Neutrophil (primary cell): ENCODE measurements around the gene ZNF469.
"Not testable (repeated sequence)": the region's sequence is repeated elsewhere in the genome, so short reads cannot be mapped to it uniquely, and the experiment has no call there.

Experiments used
- H3K27ac ChIP-seq: fragments of 200-600 bp; sonication (generic); 2 replicates; pipeline ENCODE4 v1.5.1; 2016; ENCODE audit warnings: mild to moderate bottlenecking, moderate library complexity
- H3K27me3 ChIP-seq: fragments of 200-600 bp; sonication (generic); 2 replicates; pipeline ENCODE4 v1.6.0; 2016; ENCODE audit warnings: mild to moderate bottlenecking
- H3K36me3 ChIP-seq: fragments of 200-600 bp; sonication (generic); 2 replicates; pipeline ENCODE4 v1.5.1; 2017
- H3K4me1 ChIP-seq, 2 experiments: fragments of 200-600 bp in 1 of 2; sonication (generic) in 1 of 2; 1 replicate in 1 of 2; 2 replicates in 1 of 2; pipeline versions ENCODE4 v1.5.1 to v1.6.1; 2013 to 2016; ENCODE audit warnings: low read depth in 1 of 2, low read length in 1 of 2, mild to moderate bottlenecking in 1 of 2, moderate library complexity in 1 of 2; ENCODE audit not compliant: control insufficient read depth in 1 of 2, insufficient read depth in 1 of 2
- H3K4me3 ChIP-seq, 2 experiments: fragments of 200-600 bp in 1 of 2; sonication (generic) in 1 of 2; 1 replicate in 1 of 2; 2 replicates in 1 of 2; pipeline ENCODE4 v1.5.1; 2013 to 2016; ENCODE audit warnings: low read depth in 1 of 2, low read length in 1 of 2, mild to moderate bottlenecking in 1 of 2, moderate library complexity in 1 of 2
- H3K9me3 ChIP-seq: fragments of 200-600 bp; sonication (generic); 2 replicates; pipeline ENCODE4 v1.5.1; 2016
- CTCF ChIP-seq: fragments of 200-600 bp; sonication (generic); IDR thresholded peaks from 2 replicates; pipeline ENCODE4 v1.5.1; 2016; ENCODE audit warnings: antibody characterized with exemption

ZNF469 gene

DNA sequence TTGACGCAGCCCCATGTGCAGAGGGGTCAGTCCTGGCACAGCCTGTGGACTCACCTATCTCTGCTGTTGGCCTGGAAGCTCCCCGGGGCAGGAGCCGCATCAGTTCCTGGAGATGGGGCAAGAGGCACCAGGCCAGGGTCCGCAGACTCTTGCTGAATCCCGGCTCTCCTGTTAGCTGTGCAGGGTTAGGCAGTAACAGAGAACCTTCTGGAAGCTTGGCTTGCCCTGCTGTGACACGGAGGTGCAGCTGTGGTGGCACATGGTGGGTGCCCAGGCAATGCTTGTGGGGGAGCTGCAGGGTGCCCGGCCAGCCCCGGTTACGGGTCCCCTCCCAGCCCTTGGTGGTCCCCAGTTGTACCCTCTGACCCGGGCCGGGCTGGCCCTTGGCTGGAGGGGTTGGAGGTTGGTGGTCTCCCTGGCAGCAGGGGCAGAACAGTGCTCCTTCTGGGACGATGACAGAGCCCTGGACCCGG lies 26.0 kb upstream of the ZNF469 start:
- TF ChIP-seq CTCF = no peak
- no peak overlapping the region for H3K4me3 ChIP-seq
- no peaks in the 10 kb centered on the region for H3K4me1 ChIP-seq
- peaks cover 4% of the 10 kb centered on the region for H3K27me3 ChIP-seq
- no peaks in the 10 kb centered on the region for H3K36me3 ChIP-seq
- H3K9me3 ChIP-seq = no peaks in the 10 kb centered on the region
- no peak overlapping the region for H3K27ac ChIP-seq

- Histone ChIP-seq H3K27me3 (peaks cover 4% of the 10 kb centered on the region), H3K4me3 (no peak overlapping the region), H3K9me3 (no peaks in the 10 kb centered on the region), H3K4me1 (no peaks in the 10 kb centered on the region), H3K27ac (no peak overlapping the region), H3K36me3 (no peaks in the 10 kb centered on the region)
- no peak for TF ChIP-seq CTCF
Measured at GRCh38 chr16:88357317-88358022, 25.3 kb upstream of the ZNF469 start.

DNA sequence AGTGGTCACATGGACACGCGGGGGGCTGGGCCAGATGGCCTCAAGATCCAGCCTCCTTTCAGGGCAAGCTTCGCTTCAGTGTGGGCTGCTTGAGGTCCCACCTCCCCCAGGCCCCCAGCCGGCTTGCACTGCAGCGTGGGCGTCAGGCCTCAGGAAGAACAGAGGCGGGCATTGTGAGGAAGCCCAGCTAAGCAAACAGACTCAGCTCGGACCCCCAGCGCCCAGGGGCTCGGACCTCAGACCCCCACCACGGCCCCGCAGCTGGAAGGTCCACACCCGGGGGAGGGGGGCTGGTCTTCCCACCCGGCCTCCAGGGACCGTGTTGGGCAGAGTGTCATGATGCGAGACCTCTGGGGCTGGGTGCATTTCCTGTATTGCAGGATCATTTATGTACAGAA lies 24.7 kb upstream of the ZNF469 start:
- H3K36me3 ChIP-seq = no peaks in the 10 kb centered on the region
- no peak overlapping the region for H3K27ac ChIP-seq
- no peaks in the 10 kb centered on the region for H3K9me3 ChIP-seq
- H3K4me3 ChIP-seq = no peak overlapping the region
- no peaks in the 10 kb centered on the region for H3K4me1 ChIP-seq
- peaks cover 4% of the 10 kb centered on the region for H3K27me3 ChIP-seq
- no peak for TF ChIP-seq CTCF

DNA sequence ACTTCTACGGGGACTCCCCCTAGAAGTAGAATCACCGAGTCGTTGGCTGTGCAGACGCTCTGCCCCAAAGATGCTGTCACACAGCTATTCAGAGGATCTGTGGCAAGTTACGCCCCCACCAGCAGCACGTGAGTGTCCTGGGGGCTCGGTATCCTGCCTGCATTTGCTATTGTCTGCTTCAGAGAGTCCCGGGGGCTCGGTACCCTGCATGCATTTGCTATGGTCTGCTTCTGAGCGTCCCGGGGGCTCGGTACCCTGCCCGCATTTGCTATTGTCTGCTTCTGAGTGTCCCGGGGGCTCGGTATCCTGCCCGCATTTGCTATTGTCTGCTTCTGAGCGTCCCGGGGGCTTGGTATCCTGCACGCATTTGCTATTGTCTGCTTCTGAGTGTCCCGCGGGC lies 23.8 kb upstream of the ZNF469 start:
- Histone ChIP-seq H3K9me3 (no peaks in the 10 kb centered on the region), H3K27ac (no peak overlapping the region), H3K4me3 (no peak overlapping the region), H3K4me1 (no peaks in the 10 kb centered on the region), H3K27me3 (peaks cover 12% of the 10 kb centered on the region), H3K36me3 (no peaks in the 10 kb centered on the region)
- no peak for TF ChIP-seq CTCF

- not testable (repeated sequence) for H3K36me3 ChIP-seq, H3K9me3 ChIP-seq, H3K4me1 ChIP-seq, H3K27ac ChIP-seq, H3K4me3 ChIP-seq
- H3K27me3 ChIP-seq = peaks cover 14% of the 10 kb centered on the region
Measured at GRCh38 chr16:88360401-88360800, 22.4 kb upstream of the ZNF469 start.

GRCh38 chr16:88360999-88361398 lies 21.8 kb upstream of the ZNF469 start:
- no peaks in the 10 kb centered on the region for H3K4me1 ChIP-seq
- H3K27ac ChIP-seq = no peak overlapping the region
- TF ChIP-seq CTCF = no peak
- H3K4me3 ChIP-seq = no peak overlapping the region
- no peaks in the 10 kb centered on the region for H3K9me3 ChIP-seq
- H3K27me3 ChIP-seq = peaks cover 14% of the 10 kb centered on the region
- no peaks in the 10 kb centered on the region for H3K36me3 ChIP-seq
